ENCODE data around the gene MRGPRF. TPM values are rescaled to one million over a fixed set of nuclear protein-coding genes. Genes with fewer than 3 reads are reported as not detected.

The MRGPRF gene
- polyA plus RNA-seq, 1 donor from 2014 or later = not detected

DNA sequence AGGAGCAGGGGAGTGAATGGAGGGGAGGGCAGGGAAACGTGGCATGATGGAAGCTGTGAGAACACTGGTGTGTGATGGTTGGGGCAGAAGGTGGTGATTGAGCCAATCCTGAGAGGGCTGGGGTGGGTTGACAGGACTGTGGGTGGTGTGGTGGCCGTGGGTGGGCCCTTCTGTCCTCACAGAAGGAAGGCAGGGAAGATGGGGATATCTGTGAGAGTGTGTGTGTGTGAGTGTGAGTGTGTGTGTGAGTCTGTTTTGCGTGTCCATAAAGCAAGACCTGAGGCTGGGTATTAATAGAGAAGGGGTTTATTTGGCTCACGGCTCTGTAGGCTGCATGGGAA, 48.6 kb upstream of the MRGPRF start:
- no peaks in the 10 kb centered on the region for H4K20me1 ChIP-seq (ENCODE audit: insufficient read depth)
- TF ChIP-seq MXI1 (conservative IDR thresholded peaks at IDR 0.05; ENCODE audit: poor library complexity, severe bottlenecking) = no peak
- TF ChIP-seq, protein P1, sequence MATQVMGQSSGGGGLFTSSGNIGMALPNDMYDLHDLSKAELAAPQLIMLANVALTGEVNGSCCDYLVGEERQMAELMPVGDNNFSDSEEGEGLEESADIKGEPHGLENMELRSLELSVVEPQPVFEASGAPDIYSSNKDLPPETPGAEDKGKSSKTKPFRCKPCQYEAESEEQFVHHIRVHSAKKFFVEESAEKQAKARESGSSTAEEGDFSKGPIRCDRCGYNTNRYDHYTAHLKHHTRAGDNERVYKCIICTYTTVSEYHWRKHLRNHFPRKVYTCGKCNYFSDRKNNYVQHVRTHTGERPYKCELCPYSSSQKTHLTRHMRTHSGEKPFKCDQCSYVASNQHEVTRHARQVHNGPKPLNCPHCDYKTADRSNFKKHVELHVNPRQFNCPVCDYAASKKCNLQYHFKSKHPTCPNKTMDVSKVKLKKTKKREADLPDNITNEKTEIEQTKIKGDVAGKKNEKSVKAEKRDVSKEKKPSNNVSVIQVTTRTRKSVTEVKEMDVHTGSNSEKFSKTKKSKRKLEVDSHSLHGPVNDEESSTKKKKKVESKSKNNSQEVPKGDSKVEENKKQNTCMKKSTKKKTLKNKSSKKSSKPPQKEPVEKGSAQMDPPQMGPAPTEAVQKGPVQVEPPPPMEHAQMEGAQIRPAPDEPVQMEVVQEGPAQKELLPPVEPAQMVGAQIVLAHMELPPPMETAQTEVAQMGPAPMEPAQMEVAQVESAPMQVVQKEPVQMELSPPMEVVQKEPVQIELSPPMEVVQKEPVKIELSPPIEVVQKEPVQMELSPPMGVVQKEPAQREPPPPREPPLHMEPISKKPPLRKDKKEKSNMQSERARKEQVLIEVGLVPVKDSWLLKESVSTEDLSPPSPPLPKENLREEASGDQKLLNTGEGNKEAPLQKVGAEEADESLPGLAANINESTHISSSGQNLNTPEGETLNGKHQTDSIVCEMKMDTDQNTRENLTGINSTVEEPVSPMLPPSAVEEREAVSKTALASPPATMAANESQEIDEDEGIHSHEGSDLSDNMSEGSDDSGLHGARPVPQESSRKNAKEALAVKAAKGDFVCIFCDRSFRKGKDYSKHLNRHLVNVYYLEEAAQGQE (IDR thresholded peaks at IDR 0.05; ENCODE audit: borderline replicate concordance) = no peak
- no peak for TF ChIP-seq EP300 (conservative IDR thresholded peaks at IDR 0.05; ENCODE audit: poor library complexity, severe bottlenecking)
- H3K27me3 ChIP-seq (ENCODE audit: insufficient read depth, low read depth, low read length) = no peaks in the 10 kb centered on the region

DNA sequence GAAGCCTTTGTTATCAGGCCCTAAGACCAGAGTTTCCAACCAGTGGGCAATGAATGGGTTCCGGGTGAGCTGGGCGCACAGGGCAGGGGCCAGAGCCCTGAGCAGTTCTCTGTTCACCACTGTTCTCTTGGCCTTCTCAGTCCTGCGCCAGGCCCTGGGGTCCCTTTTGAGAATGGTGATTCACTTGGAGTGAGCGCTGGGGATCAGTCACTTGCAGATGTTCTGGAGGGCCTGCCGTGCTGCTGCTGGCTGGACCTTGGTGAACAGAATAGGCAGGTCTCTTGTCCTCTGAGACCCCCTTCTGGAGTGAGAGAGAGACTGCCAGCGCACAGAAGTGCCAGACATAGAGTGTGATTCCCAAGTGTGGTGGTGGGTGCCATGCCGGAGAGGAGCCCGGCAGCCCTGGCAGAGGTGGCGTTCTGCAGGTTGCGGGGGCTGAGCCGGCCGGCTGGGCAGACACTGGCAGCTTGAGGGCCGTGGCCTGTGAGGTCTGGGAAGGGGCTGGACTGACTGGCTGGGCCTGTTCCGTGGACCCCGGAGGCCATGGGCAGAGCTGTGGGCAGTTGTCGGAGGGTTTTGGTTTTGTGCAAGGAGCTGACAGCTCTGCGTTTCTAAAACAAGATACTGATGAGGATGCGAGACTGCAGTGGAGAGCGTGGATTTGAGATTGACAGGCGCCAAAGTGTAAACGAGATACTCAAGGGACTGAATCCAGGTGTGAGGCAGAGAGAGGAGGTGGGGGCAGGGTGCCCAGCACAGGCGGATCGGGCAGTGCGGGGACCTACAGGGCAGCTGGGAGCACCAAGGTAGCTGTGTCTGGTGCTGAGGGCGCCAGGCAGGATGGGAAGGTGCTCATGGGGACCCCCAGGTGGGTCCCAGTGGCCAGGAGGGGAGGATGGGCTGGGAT, 48.0 kb upstream of the MRGPRF start:
- Histone ChIP-seq H3K9me2 (ENCODE audit: insufficient read depth, low read length) (no peaks in the 10 kb centered on the region), H3K9me3 (ENCODE audit: low read length) (no peaks in the 10 kb centered on the region), H3K4me3 (ENCODE audit: low read length) (no peak overlapping the region), H3F3A (ENCODE audit: insufficient read depth, low read length, poor library complexity, severe bottlenecking) (no peaks in the 10 kb centered on the region), H4K20me1 (ENCODE audit: insufficient read depth) (no peaks in the 10 kb centered on the region), H3K4me2 (ENCODE audit: low read length) (no peak overlapping the region), H3K36me3 (ENCODE audit: insufficient read depth, low read length) (no peaks in the 10 kb centered on the region), H3K27ac (ENCODE audit: low read length) (no peak overlapping the region), H2AFZ (ENCODE audit: low read depth, low read length) (no peak overlapping the region), H3K79me2 (replicated peaks; ENCODE audit: insufficient read depth, low read length) (no peaks in the 10 kb centered on the region), H3K9ac (ENCODE audit: low read length) (no peak overlapping the region), H3K27me3 (ENCODE audit: insufficient read depth, low read depth, low read length) (no peaks in the 10 kb centered on the region)
- TF ChIP-seq TAF1 (IDR thresholded peaks at IDR 0.05; ENCODE audit: low read depth) (no peak), SMC3 (conservative IDR thresholded peaks at IDR 0.05; ENCODE audit: poor library complexity) (no peak), RAD21 (conservative IDR thresholded peaks at IDR 0.05) (no peak), MXI1 (conservative IDR thresholded peaks at IDR 0.05; ENCODE audit: poor library complexity, severe bottlenecking) (no peak), POLR2AphosphoS5 (IDR thresholded peaks at IDR 0.05) (no peak), EZH2 (IDR thresholded peaks at IDR 0.05; ENCODE audit: borderline replicate concordance, insufficient read depth, low read length, poor library complexity, severe bottlenecking) (no peak), EP300 (conservative IDR thresholded peaks at IDR 0.05; ENCODE audit: poor library complexity, severe bottlenecking) (no peak)
- TF ChIP-seq, protein P1 (IDR thresholded peaks at IDR 0.05; ENCODE audit: borderline replicate concordance) = no peak
- TF ChIP-seq, protein P2, sequence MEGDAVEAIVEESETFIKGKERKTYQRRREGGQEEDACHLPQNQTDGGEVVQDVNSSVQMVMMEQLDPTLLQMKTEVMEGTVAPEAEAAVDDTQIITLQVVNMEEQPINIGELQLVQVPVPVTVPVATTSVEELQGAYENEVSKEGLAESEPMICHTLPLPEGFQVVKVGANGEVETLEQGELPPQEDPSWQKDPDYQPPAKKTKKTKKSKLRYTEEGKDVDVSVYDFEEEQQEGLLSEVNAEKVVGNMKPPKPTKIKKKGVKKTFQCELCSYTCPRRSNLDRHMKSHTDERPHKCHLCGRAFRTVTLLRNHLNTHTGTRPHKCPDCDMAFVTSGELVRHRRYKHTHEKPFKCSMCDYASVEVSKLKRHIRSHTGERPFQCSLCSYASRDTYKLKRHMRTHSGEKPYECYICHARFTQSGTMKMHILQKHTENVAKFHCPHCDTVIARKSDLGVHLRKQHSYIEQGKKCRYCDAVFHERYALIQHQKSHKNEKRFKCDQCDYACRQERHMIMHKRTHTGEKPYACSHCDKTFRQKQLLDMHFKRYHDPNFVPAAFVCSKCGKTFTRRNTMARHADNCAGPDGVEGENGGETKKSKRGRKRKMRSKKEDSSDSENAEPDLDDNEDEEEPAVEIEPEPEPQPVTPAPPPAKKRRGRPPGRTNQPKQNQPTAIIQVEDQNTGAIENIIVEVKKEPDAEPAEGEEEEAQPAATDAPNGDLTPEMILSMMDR (IDR thresholded peaks at IDR 0.05; ENCODE audit: poor library complexity, severe bottlenecking) = no peak

More for the DNA sequence above, 48.6 kb upstream of the MRGPRF start:
- Histone ChIP-seq H3K27ac (ENCODE audit: low read length) (no peak overlapping the region), H3F3A (ENCODE audit: insufficient read depth, low read length, poor library complexity, severe bottlenecking) (no peaks in the 10 kb centered on the region), H3K9ac (ENCODE audit: low read length) (no peak overlapping the region), H3K9me3 (ENCODE audit: low read length) (no peaks in the 10 kb centered on the region), H3K36me3 (ENCODE audit: insufficient read depth, low read length) (no peaks in the 10 kb centered on the region), H3K4me3 (ENCODE audit: low read length) (no peak overlapping the region), H3K9me2 (ENCODE audit: insufficient read depth, low read length) (no peaks in the 10 kb centered on the region), H3K79me2 (replicated peaks; ENCODE audit: insufficient read depth, low read length) (no peaks in the 10 kb centered on the region), H3K4me2 (ENCODE audit: low read length) (no peak overlapping the region), H2AFZ (ENCODE audit: low read depth, low read length) (no peak overlapping the region)

All from neural cell (in vitro differentiated cells).